NT2/D1 (cell line): ENCODE data around the gene ELP2.

Experiments
- SUZ12 ChIP-seq: IDR thresholded peaks from 2 replicates; pipeline ENCODE4 v1.6.1; 2011; ENCODE audit not compliant: insufficient read length, insufficient read depth; ENCODE audit errors: extremely low read depth
- YY1 ChIP-seq: IDR thresholded peaks from 2 replicates; pipeline ENCODE4 v1.6.1; 2011; ENCODE audit not compliant: insufficient read length, insufficient read depth
- ZNF274 ChIP-seq: IDR thresholded peaks from 2 replicates; pipeline ENCODE4 v1.6.1; 2011; ENCODE audit warnings: mild to moderate bottlenecking, low read depth, low read length

GRCh38 chr18:36175481-36175880 is 45.8 kb downstream of the ELP2 start:
- TF ChIP-seq YY1 = no peak
- TF ChIP-seq ZNF274 = no peak
- TF ChIP-seq SUZ12 = no peak
